Kidney epithelial cell (primary cell): ENCODE measurements around the gene SKAP2. TPM values are rescaled to one million over a fixed set of nuclear protein-coding genes. Genes with fewer than 3 reads are reported as not detected.

ENCODE experiments used
- DNase-seq: peaks from one replicate; pipeline ENCODE4 v3.0.0-alpha.2; 2010; ENCODE audit warnings: low read depth
- H3K27me3 ChIP-seq: 2 replicates; pipeline ENCODE4 v1.6.0; 2011; ENCODE audit warnings: low read length; ENCODE audit not compliant: control insufficient read depth, insufficient read depth
- H3K36me3 ChIP-seq: 2 replicates; pipeline ENCODE4 v1.5.1; 2011; ENCODE audit warnings: low read length; ENCODE audit not compliant: control insufficient read depth, insufficient read depth
- H3K4me3 ChIP-seq: 2 replicates; pipeline ENCODE4 v1.5.1; 2011; ENCODE audit warnings: low read depth, mild to moderate bottlenecking, control low read depth, low read length
- CTCF ChIP-seq: IDR thresholded peaks from 2 replicates; pipeline ENCODE4 v1.5.1; 2011; ENCODE audit warnings: mild to moderate bottlenecking, moderate library complexity, low read length, control low read depth, inconsistent platforms; ENCODE audit not compliant: insufficient read depth, poor library complexity, severe bottlenecking
- total RNA-seq: library from RNA; depleted of rRNA; stranded (reverse); fragments of >200 nt; gene quantifications from 2 replicates; pipeline ENCODE4 v1.2.3, GENCODE V29; 2015

The SKAP2 gene
- total RNA-seq, 1 donor from 2014 or later: 35.6 TPM

- Histone ChIP-seq H3K4me3 (no peak overlapping the region), H3K36me3 (no peaks in the 10 kb centered on the region), H3K27me3 (no peaks in the 10 kb centered on the region)
- no peak for TF ChIP-seq CTCF
- no peak for DNase-seq
Measured at GRCh38 chr7:26704036-26704435, 160.4 kb downstream of the SKAP2 start.

- TF ChIP-seq CTCF: no peak
- H3K36me3 ChIP-seq: no peaks in the 10 kb centered on the region
- H3K4me3 ChIP-seq: no peak overlapping the region
- DNase-seq: no peak
- no peaks in the 10 kb centered on the region for H3K27me3 ChIP-seq
Measured at GRCh38 chr7:26700893-26701292, 163.5 kb downstream of the SKAP2 start.

GRCh38 chr7:26700386-26700785 lies 164.0 kb downstream of the SKAP2 start:
- no peak overlapping the region for H3K4me3 ChIP-seq
- no peaks in the 10 kb centered on the region for H3K27me3 ChIP-seq
- no peak for TF ChIP-seq CTCF
- DNase-seq: no peak
- H3K36me3 ChIP-seq: no peaks in the 10 kb centered on the region

GRCh38 chr7:26699766-26700165 lies 164.6 kb downstream of the SKAP2 start:
- H3K27me3 ChIP-seq: no peaks in the 10 kb centered on the region

GRCh38 chr7:26698806-26699205 lies 165.6 kb downstream of the SKAP2 start:
- Histone ChIP-seq H3K27me3 (no peaks in the 10 kb centered on the region), H3K4me3 (no peak overlapping the region), H3K36me3 (no peaks in the 10 kb centered on the region)
- TF ChIP-seq CTCF: no peak
- no peak for DNase-seq

More at GRCh38 chr7:26699766-26700165, 164.6 kb downstream of the SKAP2 start:
- no peak overlapping the region for H3K4me3 ChIP-seq
- TF ChIP-seq CTCF: no peak
- DNase-seq: no peak
- H3K36me3 ChIP-seq: no peaks in the 10 kb centered on the region

GRCh38 chr7:26698194-26698593 lies 166.2 kb downstream of the SKAP2 start:
- DNase-seq: no peak
- no peak for TF ChIP-seq CTCF
- Histone ChIP-seq H3K27me3 (no peaks in the 10 kb centered on the region), H3K36me3 (no peaks in the 10 kb centered on the region), H3K4me3 (no peak overlapping the region)
